Measurements from ENCODE around the gene KRTAP10-3. TPM values are rescaled to one million over a fixed set of nuclear protein-coding genes. Genes with fewer than 3 reads are reported as not detected.
"Not testable (repeated sequence)": the region's sequence is repeated elsewhere in the genome, so short reads cannot be mapped to it uniquely, and the experiment has no call there.

KRTAP10-3 gene
- total and polyA plus RNA-seq, 2 donors (not counting 3 experiments of a cell fraction or from before 2014, with no cell fraction given), result not detected

- ChIA-PET POLR2A (no interaction called here), CTCF (no interaction called here)
- Histone ChIP-seq H3K9me1 (replicated peaks; ENCODE audit: control insufficient read depth, extremely low read depth, insufficient read depth, low read length) (no peaks in the 10 kb centered on the region), H3K4me2 (ENCODE audit: insufficient read depth, low read length) (no peak overlapping the region), H3K36me3 (ENCODE audit: control insufficient read depth in 2 of 2, extremely low read depth in 1 of 2, insufficient read depth in 2 of 2, low read length in 2 of 2) (no peaks in the 10 kb centered on the region), H3K9ac (replicated peaks; ENCODE audit: extremely low read depth, insufficient read depth, low read length) (no peak overlapping the region), H3K9me3 (replicated peaks; ENCODE audit: control insufficient read depth, insufficient read depth, low read length) (no peaks in the 10 kb centered on the region), H3K4me3 (replicated peaks in 1 of 3; ENCODE audit: insufficient read depth in 1 of 3, low read depth in 1 of 3, low read length in 3 of 3) (no peak overlapping the region), H3K27ac (ENCODE audit: insufficient read depth, low read depth, low read length) (no peak overlapping the region), H3K4me1 (ENCODE audit: control insufficient read depth, extremely low read depth, insufficient read depth, low read length) (no peaks in the 10 kb centered on the region), H2AFZ (ENCODE audit: low read depth, low read length) (no peak overlapping the region), H3K79me2 (ENCODE audit: control insufficient read depth, insufficient read depth, low read length) (no peaks in the 10 kb centered on the region), H3K27me3 (ENCODE audit: control insufficient read depth in 2 of 2, insufficient read depth in 2 of 2, low read length in 2 of 2) (peaks cover 3 to 12% of the 10 kb centered on the region in 2 experiments), H4K20me1 (replicated peaks; ENCODE audit: control insufficient read depth, extremely low read depth, insufficient read depth, low read length) (no peaks in the 10 kb centered on the region)
- no peak for FAIRE-seq
- intact Hi-C loops (cut with micrococcal nuclease) (no loop called here), dilution Hi-C loops (cut with MboI; ENCODE audit: extremely low pct_ligation_motif_present, low sequenced_read_pairs) (no loop called here)
- BruUV-seq (replicated peaks), result no TSS peak
- TF ChIP-seq JUN (IDR thresholded peaks at IDR 0.05; ENCODE audit: borderline replicate concordance, insufficient read depth, insufficient read length, low read depth) (no peak), MAX (IDR thresholded peaks at IDR 0.05; ENCODE audit: insufficient read depth, insufficient read length) (no peak)
- no peak for DNase-seq (ENCODE audit: low read depth, low spot score)
Observed at GRCh38 chr21:44550807-44551206, 7.8 kb downstream of the KRTAP10-3 start.

- CTCF ChIA-PET; H3K4me2 ChIP-seq (ENCODE audit: insufficient read depth, low read length); H3K27ac ChIP-seq (ENCODE audit: insufficient read depth, low read depth, low read length); intact Hi-C loops (cut with micrococcal nuclease); H3K9me3 ChIP-seq (replicated peaks; ENCODE audit: control insufficient read depth, insufficient read depth, low read length); POLR2A ChIA-PET; BruUV-seq (replicated peaks); H3K9ac ChIP-seq (replicated peaks; ENCODE audit: extremely low read depth, insufficient read depth, low read length); FAIRE-seq; H3K4me3 ChIP-seq (replicated peaks in 1 of 3; ENCODE audit: insufficient read depth in 1 of 3, low read depth in 1 of 3, low read length in 3 of 3); H2AFZ ChIP-seq (ENCODE audit: low read depth, low read length); dilution Hi-C loops (cut with MboI; ENCODE audit: extremely low pct_ligation_motif_present, low sequenced_read_pairs); H3K4me1 ChIP-seq (ENCODE audit: control insufficient read depth, extremely low read depth, insufficient read depth, low read length); H3K36me3 ChIP-seq (ENCODE audit: control insufficient read depth in 2 of 2, extremely low read depth in 1 of 2, insufficient read depth in 2 of 2, low read length in 2 of 2); H4K20me1 ChIP-seq (replicated peaks; ENCODE audit: control insufficient read depth, extremely low read depth, insufficient read depth, low read length); H3K9me1 ChIP-seq (replicated peaks; ENCODE audit: control insufficient read depth, extremely low read depth, insufficient read depth, low read length); H3K79me2 ChIP-seq (ENCODE audit: control insufficient read depth, insufficient read depth, low read length); DNase-seq (ENCODE audit: low read depth, low spot score): not testable (repeated sequence)
- peaks cover 3 to 12% of the 10 kb centered on the region in 2 experiments for H3K27me3 ChIP-seq (ENCODE audit: control insufficient read depth in 2 of 2, insufficient read depth in 2 of 2, low read length in 2 of 2)
Observed at GRCh38 chr21:44550285-44550684, 8.3 kb downstream of the KRTAP10-3 start.
